SK-N-DZ (cell line): Measurements from ENCODE around the gene PI4KB.

Experiments
- DNase-seq: peaks from one replicate; pipeline ENCODE4 v3.0.0-alpha.2; 2015; ENCODE audit warnings: low spot score

PI4KB gene

DNA sequence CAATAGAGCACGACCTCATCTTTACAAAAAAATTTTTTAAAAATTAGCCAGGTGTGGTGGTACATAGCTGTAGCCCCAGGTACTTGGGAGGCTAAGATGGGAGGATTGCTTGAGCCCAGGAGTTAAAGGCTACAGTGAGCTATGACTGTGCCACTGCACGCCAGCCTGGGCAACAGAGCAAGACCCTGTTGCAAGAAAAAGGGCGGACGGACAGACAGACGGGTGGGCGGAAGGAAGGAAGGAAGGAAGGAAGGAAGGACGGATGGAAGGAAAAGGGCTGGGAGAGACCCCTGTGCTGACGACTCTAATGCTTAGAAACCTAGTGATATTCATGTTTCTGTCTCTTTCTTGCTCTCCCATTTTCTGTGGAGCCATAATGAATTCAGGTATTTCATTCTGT lies 14.4 kb downstream of the PI4KB start:
- DNase-seq: no peak

DNA sequence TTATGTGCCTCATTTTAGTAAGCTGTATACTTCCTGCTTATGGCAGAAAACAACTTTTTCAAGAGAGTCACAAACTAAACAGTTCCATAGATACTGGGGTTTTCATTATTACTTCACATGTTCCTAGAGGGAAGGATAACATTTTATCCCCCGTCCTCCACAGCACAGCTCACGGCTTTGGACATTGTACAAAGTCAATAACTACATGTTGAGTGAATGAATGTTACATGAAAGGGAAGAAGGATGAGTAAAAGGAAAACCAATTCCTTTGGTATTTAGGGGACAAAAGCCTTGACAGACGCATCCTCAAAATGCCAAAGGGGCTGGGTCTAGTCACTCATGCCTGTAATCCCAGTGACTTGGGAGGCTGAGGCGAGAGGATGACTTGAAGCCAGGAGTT lies 14.8 kb downstream of the PI4KB start:
- no peak for DNase-seq

DNA sequence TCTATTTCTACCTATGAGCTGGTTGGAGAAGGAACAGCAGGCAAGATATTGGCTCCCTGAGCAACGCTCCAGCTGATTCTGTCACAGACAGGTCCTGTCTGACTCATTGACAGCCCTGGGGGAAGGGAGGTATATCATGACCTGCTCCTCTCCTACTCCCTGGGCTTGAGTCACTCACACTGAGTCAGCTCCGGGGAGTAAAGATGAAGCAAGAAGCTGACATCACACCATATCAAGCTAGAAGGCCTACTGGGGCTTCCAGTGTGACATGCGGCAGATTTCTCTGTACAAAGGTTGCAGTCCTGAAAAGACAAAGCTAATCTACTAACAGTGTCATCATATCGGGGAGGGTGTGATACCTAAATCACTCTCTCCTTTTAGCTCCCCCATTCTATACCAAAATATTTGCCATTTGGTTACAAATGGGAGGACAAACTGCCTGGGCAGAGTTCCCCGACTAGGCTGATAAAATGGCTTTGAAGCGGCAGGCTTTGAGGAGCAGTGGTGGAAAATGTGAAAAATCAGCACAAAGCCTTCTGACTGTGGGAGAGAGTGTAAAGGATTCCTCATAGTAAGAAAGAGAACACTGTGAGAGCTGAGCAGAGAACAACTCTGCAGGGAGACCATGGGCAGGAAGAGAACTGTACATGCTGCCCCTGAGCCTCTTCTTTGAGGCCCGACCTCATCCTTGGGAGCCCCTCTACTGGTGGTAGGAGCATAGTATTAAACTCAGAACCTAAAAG lies 15.5 kb downstream of the PI4KB start:
- no peak for DNase-seq

DNA sequence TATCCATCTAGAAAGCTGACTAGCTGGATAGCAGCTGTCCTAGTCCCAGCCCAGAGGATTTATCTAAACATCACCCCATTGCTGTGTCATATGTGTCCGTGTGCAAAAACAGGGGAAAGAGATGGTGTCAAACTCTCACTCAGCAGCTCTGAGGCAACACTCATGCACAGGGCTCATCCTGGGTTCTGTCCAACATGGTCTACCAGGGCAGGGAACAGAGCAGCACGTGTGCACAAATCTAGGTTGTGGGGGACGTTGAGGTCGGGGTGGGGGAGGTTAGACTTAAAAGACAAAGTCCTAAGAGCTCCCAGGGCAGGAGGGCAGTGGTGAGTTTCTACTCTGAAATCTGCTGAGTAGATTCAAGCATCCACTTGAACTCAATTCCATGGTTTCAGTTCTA lies 16.2 kb downstream of the PI4KB start:
- no peak for DNase-seq

DNA sequence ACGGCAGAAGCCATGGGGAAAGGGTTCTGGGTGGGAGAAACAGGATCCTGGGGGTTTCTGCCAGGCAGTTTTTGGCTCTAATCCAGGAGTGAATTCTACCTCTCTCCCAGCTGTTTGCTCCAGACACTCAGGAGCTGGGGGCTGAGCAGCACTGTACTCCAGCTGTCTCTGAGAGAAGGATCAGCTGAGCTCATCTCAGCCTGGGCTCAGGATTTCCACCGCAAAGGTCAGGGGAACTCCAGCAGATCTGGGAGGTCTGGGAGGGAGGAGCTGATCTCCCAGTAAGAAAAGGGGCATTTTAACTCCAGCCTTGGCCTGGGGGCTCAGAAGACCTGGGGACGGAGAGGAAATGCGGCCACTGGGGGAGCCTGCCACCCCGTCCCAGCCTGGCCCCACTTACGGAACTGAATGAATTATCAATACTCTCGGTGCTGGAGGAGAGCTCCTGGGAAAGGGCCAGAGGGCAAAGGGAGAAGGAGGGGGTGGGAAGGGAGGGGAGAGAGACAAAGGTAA lies 17.3 kb downstream of the PI4KB start:
- no peak for DNase-seq

DNA sequence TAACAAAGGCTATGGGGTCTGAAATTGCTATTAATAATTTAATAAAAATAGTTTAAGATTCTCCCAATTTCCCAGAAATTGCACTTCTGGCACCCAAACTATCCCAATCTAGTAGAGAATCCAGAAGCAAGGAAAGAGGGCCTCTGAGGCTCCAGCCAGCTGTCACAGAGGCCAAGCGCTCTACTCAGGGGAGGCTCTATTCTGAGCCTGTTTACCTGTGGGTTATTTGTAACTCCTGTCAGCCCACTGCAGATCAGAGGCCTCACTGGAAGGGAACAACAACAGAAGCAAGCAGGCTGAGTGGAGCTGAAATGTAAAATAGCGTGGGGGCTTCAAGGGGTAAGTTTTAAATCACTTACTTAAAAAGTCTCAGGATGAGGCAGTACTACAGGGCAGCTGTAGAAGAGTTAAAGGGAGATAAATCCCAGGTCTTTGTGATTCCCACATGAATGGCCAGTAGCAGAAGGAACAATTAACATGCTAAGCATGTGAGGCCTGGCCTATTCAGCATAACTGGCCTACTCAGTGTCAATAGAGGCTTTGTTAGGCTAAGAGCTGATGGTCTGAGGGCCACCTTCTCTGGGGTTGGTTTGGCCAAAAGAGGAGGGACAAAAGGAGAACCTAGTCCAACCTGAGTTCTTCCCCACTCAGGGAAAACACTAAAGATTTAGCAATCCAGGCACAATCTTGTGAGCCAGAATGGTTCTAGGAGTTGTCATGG lies 32.3 kb downstream of the PI4KB start:
- no peak for DNase-seq

DNA sequence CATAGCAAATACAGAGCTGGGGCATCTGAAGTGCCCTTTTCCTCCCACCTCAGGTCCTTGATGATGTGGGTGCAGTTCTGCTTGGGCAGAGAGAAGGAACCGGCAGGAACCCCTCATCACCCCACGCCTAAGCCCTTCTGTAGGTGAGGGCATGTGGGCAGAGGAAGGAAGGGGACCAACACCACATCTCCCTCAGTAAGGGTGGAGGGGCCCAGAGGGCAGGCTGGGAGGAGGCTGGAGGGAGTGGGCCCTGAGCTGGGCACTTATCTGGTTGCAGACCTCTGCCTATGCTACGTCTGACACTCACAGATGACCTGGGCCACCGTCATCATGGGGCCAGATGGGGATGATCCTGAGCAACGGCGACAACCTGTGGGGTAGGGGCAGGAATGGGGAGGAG lies 34.1 kb downstream of the PI4KB start:
- DNase-seq: no peak

DNA sequence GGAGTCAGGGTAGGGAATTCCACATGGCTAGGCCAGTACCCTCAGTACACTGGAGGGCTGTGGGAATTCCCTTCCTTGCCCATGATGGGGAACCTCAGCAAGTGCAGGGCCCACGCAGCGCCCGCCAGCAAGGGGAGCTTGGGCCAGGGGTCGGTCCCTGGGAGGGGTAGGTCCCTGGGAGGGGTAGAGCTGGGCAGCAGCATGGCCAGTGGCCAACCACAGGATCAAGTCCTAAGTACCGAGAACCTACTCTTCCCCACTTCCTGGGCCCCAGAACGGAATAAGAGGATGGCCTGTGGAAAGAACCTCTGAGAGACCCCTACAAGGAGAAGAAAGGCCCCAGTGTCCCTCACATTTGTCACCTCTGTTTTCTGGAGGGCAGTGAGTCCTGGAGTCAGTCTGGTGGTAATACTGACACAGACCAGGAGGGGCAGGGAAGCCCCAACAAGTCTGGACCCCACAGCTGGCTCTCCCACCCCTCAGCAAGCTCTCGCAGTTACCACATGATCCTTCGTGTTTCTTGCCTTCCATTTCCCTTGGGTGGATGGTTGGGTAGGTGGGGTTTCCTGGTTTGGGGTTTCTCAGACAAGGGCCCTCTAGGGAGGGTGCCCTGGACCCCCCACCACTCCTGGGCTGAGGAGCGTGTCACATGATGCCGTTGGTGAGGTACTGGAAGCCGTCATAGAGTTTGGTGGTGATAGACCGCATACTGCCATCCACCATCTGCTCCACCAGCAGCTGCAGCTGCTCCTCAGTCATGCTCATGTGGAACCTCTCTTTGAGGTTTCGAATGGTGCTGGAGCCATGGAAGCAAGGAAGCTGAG lies 34.8 kb downstream of the PI4KB start:
- no peak for DNase-seq

DNA sequence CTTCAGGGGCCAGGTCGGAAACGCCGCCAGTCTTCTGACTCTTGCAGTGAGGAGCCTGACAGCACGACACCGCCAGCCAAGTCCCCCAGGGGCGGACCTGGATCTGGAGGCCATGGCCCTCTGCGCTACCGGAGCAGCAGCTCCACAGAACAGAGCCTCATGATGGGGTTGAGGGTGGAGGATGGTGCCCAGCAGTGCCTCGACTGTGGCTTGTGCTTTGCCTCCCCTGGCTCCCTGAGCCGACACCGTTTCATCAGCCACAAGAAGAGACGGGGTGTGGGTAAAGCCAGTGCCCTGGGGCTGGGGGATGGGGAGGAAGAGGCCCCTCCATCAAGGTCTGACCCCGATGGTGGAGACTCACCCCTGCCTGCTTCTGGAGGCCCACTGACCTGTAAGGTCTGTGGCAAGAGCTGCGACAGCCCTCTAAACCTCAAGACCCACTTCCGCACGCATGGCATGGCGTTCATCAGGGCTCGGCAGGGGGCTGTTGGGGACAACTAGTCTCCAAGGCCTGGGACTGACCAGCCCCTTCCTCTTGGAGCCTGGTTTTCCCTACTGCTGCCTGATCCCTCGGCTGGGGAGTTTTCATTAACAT lies 36.4 kb downstream of the PI4KB start:
- no peak for DNase-seq

DNA sequence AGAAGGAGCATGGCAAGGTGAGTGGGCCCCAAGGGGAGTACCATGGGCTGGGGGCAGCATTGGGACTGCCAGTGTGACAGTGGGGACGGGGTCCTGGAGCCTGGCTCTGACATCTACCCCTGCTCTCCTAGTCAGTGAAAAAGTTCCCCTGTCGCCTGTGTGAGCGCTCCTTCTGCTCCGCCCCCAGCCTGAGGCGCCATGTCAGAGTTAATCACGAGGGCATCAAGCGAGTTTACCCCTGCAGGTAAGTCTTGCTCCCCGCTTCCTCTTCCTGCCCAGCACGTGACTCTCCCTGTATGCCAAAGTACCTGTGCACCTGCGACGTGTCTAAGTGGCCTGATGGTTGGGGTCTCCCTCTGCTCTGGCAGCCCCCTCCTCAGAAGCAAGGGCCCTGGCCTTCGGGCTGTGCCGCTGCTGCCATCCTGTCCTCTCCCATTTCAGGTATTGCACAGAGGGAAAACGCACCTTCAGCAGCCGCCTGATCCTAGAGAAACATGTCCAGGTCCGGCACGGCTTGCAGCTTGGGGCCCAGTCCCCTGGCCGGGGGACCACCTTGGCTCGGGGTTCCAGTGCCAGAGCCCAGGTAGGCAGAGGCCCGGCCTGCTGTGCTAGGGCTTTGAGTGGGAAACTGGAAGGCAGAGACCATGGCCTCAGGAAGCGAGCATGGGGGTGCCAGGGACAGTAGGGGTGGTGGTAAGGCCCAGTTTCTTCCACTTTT lies 37.1 kb downstream of the PI4KB start:
- no peak for DNase-seq

DNA sequence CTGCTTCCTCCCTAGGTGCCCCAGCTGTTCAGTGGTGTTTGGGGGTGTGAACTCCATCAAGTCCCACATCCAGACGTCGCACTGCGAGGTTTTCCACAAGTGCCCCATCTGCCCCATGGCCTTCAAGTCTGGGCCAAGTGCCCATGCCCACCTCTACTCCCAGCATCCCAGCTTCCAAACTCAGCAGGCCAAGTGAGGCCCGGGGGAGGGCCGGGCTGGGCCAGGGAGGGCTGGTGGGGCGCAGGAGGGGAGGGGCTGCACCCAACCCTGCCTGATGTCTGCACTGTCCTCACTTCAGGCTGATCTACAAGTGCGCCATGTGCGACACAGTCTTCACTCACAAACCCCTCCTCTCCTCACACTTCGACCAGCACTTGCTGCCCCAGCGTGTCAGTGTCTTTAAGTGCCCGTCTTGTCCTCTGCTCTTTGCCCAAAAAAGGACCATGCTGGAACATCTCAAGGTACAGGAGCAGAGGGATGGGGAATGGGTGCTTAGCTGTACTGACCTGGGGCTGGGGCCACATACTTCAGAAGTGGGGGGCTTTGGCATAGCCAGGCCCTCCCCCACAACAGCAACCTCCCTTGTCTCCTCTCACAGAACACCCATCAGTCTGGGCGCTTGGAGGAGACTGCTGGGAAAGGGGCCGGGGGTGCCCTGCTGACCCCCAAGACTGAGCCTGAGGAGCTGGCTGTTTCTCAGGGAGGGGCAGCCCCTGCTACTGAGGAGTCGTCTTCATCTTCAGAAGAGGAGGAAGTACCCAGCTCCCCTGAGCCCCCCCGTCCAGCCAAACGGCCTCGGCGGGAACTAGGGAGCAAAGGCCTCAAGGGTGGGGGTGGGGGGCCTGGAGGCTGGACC lies 37.9 kb downstream of the PI4KB start:
- DNase-seq: no peak

DNA sequence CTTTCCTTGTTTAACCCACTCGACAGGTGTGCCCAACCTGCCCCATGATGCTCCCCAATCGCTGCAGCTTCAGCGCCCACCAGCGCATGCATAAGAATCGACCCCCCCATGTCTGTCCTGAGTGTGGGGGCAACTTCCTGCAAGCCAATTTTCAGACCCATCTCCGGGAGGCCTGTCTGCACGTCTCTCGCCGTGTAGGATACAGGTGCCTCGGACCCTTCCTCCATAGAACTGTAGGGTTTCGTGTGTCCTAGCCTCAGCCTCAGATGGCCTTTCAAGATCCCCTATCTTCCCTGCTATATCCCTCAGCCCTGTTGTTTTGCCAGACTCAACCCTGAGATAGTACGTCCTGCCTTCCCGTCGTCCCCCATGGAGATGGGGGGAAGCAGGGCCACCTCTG lies 38.7 kb downstream of the PI4KB start:
- no peak for DNase-seq

DNA sequence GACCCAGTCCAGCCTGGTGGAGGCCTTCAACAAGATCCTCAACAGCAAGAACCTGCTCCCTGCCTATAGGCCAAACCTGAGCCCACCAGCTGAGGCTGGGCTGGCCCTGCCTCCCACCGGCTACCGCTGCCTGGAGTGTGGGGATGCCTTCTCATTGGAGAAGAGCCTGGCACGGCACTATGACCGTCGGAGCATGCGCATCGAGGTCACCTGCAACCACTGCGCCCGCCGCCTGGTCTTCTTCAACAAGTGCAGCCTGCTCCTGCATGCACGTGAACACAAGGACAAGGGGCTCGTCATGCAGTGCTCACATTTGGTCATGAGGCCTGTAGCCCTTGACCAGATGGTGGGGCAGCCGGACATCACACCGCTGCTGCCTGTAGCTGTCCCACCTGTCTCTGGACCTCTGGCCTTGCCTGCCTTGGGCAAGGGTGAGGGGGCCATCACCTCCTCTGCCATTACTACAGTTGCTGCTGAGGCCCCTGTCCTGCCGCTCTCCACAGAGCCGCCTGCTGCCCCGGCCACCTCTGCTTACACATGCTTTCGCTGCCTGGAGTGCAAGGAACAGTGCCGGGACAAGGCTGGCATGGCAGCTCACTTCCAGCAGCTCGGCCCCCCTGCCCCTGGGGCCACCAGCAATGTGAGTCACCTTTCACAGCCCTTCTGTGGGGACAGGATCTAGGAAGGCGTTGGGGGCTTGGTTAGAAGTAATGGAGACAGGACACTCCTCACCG lies 39.3 kb downstream of the PI4KB start:
- no peak for DNase-seq

DNA sequence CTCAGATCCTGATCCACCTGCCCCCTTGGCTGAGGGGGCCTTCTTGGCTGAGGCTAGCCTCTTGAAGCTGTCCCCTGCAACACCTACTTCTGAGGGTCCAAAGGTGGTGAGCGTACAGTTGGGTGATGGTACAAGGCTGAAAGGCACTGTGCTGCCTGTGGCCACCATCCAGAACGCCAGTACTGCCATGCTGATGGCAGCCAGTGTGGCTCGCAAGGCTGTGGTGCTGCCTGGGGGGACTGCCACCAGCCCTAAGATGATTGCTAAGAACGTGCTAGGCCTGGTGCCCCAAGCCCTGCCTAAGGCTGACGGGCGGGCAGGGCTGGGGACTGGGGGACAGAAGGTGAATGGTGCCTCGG lies 39.9 kb downstream of the PI4KB start:
- DNase-seq: no peak

DNA sequence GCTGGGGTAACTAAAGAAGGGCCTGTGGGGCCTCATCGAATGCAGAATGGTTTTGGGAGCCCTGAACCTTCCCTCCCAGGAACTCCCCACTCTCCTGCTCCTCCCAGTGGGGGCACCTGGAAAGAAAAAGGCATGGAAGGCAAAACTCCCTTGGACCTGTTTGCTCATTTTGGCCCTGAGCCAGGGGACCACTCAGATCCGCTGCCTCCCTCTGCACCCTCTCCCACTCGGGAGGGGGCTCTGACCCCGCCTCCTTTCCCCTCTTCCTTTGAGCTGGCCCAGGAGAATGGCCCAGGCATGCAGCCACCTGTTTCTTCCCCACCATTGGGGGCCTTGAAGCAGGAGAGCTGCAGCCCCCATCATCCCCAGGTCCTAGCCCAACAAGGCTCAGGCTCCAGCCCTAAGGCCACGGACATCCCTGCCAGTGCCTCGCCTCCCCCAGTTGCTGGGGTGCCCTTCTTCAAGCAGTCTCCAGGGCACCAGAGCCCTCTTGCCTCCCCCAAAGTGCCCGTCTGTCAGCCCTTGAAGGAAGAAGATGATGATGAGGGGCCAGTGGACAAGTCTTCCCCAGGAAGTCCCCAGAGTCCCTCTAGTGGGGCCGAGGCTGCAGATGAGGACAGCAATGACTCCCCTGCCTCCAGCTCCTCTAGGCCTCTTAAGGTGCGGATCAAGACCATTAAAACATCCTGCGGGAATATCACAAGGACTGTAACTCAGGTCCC lies 40.4 kb downstream of the PI4KB start:
- no peak for DNase-seq

DNA sequence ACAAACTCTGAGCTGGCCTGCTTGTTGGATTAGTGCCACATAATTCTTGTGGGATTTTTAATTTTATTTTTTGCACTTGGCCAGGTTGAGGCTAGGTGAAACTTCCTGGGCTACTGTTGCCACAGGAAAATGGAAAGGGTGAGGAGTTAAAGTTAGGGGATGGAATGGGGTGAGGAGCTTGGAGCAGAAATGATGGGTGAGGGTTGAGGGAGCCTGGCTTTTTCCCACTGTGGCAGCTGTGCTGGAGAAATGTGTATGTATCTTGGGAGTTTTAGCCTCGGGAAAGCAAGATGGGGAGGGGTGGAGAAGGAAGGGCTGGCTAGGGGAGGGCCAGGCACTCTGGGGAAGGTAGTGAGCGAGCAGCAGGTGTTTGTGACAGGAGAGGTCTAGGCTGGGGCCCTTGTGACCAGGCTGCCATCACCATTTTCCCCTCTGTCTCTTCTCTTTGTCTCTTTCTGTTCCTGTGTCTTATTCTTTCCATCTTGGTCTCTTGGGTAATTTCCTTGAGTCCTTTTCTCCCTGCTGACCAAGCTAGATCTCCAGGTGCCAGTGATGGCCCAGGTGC lies 43.1 kb downstream of the PI4KB start:
- no peak for DNase-seq

DNA sequence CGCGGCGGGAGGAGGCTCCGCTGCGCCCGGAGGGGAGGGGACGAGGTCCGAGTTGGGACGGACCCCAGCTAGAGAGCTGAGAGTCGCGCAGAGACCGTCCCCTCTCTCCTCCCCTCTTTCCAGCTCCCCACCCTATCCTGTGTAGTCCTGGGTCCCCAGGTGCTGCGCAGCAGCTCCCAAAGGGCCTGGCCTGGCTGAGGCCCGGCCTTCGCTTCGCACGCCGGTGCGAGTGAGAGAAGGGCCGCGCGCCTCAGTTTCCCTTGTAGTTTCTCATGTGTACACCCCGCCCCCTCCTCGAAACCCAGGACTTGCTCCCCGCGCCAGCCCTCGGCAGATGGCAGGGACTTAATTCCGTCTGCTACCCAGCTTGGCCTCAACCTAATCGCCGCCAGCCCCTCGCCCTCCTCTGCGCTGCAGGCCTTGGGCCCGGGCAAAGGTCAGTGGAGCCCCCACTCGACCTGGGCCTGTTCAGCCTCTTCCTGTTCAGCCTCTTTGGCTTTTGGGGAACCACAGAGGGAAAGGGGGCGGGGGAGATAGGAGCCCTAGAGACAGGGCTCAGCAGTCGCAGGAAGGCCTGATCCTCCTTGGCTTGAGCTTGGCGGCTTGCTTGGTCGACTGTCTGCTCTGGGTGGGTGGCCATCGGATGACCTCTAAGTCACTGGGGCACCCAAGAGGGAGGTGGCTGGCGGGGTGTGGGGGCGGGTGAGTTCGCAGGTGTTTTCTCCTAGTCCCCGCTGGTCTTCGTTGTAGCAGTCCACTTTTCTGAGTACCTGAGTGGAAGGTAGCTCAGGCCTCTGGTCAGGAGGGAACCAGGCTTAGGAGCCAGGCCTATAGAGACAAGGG lies 44.1 kb downstream of the PI4KB start:
- peak; percentile 52 for DNase-seq
